ENCODE results near the gene BLMH.

DNA sequence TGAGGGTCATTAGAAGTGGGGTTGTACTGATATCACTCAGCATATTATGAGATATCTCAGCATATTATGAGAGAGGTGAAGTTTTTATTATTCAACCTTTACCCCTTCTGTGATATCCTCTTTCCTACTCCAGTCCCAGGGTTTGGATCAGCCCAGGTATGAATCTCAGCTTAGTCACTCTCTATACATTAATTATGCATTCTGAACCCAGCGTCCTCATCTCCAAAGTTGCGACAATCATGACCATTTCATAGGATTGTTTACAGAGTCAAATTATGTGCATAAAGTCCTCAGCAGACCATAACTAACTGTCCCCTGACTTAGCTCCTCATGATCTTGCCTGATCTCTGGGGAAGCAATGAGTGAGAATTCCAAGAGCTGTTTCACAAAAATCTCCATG, 20.5 kb upstream of the BLMH start:
- TF ChIP-seq, protein P1, sequence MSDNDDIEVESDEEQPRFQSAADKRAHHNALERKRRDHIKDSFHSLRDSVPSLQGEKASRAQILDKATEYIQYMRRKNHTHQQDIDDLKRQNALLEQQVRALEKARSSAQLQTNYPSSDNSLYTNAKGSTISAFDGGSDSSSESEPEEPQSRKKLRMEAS (IDR thresholded peaks at IDR 0.05; ENCODE audit: low read depth, low read length): no peak
- TF ChIP-seq, protein P2, sequence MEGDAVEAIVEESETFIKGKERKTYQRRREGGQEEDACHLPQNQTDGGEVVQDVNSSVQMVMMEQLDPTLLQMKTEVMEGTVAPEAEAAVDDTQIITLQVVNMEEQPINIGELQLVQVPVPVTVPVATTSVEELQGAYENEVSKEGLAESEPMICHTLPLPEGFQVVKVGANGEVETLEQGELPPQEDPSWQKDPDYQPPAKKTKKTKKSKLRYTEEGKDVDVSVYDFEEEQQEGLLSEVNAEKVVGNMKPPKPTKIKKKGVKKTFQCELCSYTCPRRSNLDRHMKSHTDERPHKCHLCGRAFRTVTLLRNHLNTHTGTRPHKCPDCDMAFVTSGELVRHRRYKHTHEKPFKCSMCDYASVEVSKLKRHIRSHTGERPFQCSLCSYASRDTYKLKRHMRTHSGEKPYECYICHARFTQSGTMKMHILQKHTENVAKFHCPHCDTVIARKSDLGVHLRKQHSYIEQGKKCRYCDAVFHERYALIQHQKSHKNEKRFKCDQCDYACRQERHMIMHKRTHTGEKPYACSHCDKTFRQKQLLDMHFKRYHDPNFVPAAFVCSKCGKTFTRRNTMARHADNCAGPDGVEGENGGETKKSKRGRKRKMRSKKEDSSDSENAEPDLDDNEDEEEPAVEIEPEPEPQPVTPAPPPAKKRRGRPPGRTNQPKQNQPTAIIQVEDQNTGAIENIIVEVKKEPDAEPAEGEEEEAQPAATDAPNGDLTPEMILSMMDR (IDR thresholded peaks at IDR 0.05; ENCODE audit: low read depth, low read length): no peak
